WTC11 (cell line): Measurements from ENCODE around the gene MAGOH. TPM values are rescaled to one million over a fixed set of nuclear protein-coding genes. Genes with fewer than 3 reads are reported as not detected.

Experiments used
- ATAC-seq: fragments of 200-7000 bp; cut with Tn5 transposase; 2 replicates; pipeline ENCODE4 v1.10.0; 2021; ENCODE audit warnings: mild to moderate bottlenecking, moderate library complexity
- CTCF ChIA-PET: fragments of 300-600 bp; sonication (Branson Sonifier 250); formaldehyde crosslinking; loops from one replicate; lab custom pipeline; 2021; ENCODE audit warnings: antibody characterized with exemption; lab: Charles Lee
- POLR2A ChIA-PET: fragments of 350-600 bp; sonication (Branson Sonifier 250); formaldehyde crosslinking; loops from one replicate; lab custom pipeline; 2021; ENCODE audit warnings: antibody characterized with exemption; lab: Charles Lee
- DNase-seq: peaks from one replicate; pipeline ENCODE4 v3.0.0; 2021; ENCODE audit warnings: low spot score
- H3K27ac Mint-ChIP-seq: 2 replicates; pipeline ENCODE4 v1.8.0; 2021; ENCODE audit warnings: mixed read lengths
- H3K27me3 Mint-ChIP-seq: 2 replicates; pipeline ENCODE4 v1.8.0; 2021; ENCODE audit warnings: low read depth, mild to moderate bottlenecking, moderate library complexity, mixed read lengths
- H3K36me3 Mint-ChIP-seq: 2 replicates; pipeline ENCODE4 v1.8.0; 2021; ENCODE audit warnings: mixed read lengths
- H3K4me1 Mint-ChIP-seq: 2 replicates; pipeline ENCODE4 v1.8.0; 2022; ENCODE audit warnings: mixed read lengths
- H3K4me3 Mint-ChIP-seq: 2 replicates; pipeline ENCODE4 v1.8.0; 2021; ENCODE audit warnings: mild to moderate bottlenecking, moderate library complexity, mixed read lengths
- H3K9me3 Mint-ChIP-seq: 2 replicates; pipeline ENCODE4 v1.8.0; 2021; ENCODE audit warnings: mixed read lengths
- FOXJ3 ChIP-seq: sonication (generic); formaldehyde crosslinking; IDR thresholded peaks from 2 replicates; pipeline ENCODE4 v1.9.0; 2021; ENCODE audit warnings: missing genetic modification reagents, mild to moderate bottlenecking, borderline replicate concordance
- IRF2 ChIP-seq: sonication (generic); formaldehyde crosslinking; IDR thresholded peaks from 2 replicates; pipeline ENCODE4 v1.8.0; 2022; ENCODE audit warnings: low read depth, missing genetic modification reagents, borderline replicate concordance
- JUN ChIP-seq: sonication (generic); formaldehyde crosslinking; IDR thresholded peaks from 2 replicates; pipeline ENCODE4 v1.8.0; 2023; ENCODE audit warnings: mild to moderate bottlenecking, missing genetic modification reagents
- NR2C2 ChIP-seq: sonication (generic); formaldehyde crosslinking; IDR thresholded peaks from 2 replicates; pipeline ENCODE4 v1.8.0; 2022; ENCODE audit warnings: mild to moderate bottlenecking, missing genetic modification reagents
- OVOL2 ChIP-seq: fragments of 250-450 bp; sonication (Bioruptor Pico); IDR thresholded peaks from 2 replicates; pipeline ENCODE4 v1.9.0; 2021; ENCODE audit warnings: mild to moderate bottlenecking, borderline replicate concordance
- SMAD4 ChIP-seq: sonication (generic); formaldehyde crosslinking; IDR thresholded peaks from 2 replicates; pipeline ENCODE4 v1.8.0; 2022; ENCODE audit warnings: mild to moderate bottlenecking, missing genetic modification reagents
- TEAD1 ChIP-seq: sonication (generic); formaldehyde crosslinking; IDR thresholded peaks from 2 replicates; pipeline ENCODE4 v1.8.0; 2022; ENCODE audit warnings: mild to moderate bottlenecking, missing genetic modification reagents
- TEAD4 ChIP-seq: sonication (generic); formaldehyde crosslinking; IDR thresholded peaks from 2 replicates; pipeline ENCODE4 v1.8.0; 2022; ENCODE audit warnings: mild to moderate bottlenecking, missing genetic modification reagents
- ZNF232 ChIP-seq: sonication (generic); formaldehyde crosslinking; IDR thresholded peaks from 2 replicates; pipeline ENCODE4 v1.8.0; 2022; ENCODE audit warnings: mild to moderate bottlenecking, missing genetic modification reagents
- total RNA-seq: library from RNA; stranded (reverse); gene quantifications from 3 replicates; pipeline ENCODE4 v1.2.3, GENCODE V29; 2021
- TF ChIP-seq, protein P1 (sequence below): sonication (generic); formaldehyde crosslinking; IDR thresholded peaks from 2 replicates; pipeline ENCODE4 v1.8.1; 2022; ENCODE audit warnings: mild to moderate bottlenecking, moderate library complexity, missing genetic modification reagents
- TF ChIP-seq, protein P2 (sequence below): fragments of 250-450 bp; sonication (Bioruptor Pico); IDR thresholded peaks from 2 replicates; pipeline ENCODE4 v1.9.0; 2021; ENCODE audit warnings: moderate library complexity, mild to moderate bottlenecking, inconsistent platforms, borderline replicate concordance
- TF ChIP-seq, protein P3 (sequence below): sonication (generic); formaldehyde crosslinking; IDR thresholded peaks from 2 replicates; pipeline ENCODE4 v1.8.1; 2022; ENCODE audit warnings: low read depth, mild to moderate bottlenecking, moderate library complexity, missing genetic modification reagents, borderline replicate concordance
- TF ChIP-seq, protein P4 (sequence below): sonication (generic); formaldehyde crosslinking; IDR thresholded peaks from 2 replicates; pipeline ENCODE4 v1.8.0; 2022; ENCODE audit warnings: mild to moderate bottlenecking, missing genetic modification reagents
- TF ChIP-seq, protein P5 (sequence below): sonication (generic); formaldehyde crosslinking; IDR thresholded peaks from 2 replicates; pipeline ENCODE4 v1.8.0; 2023; ENCODE audit warnings: mild to moderate bottlenecking, missing genetic modification reagents
- TF ChIP-seq, protein P6 (sequence below): sonication (generic); formaldehyde crosslinking; IDR thresholded peaks from 2 replicates; pipeline ENCODE4 v1.8.1; 2023; ENCODE audit warnings: mild to moderate bottlenecking, moderate library complexity, missing genetic modification reagents
- TF ChIP-seq, protein P7 (sequence below): sonication (generic); formaldehyde crosslinking; IDR thresholded peaks from 2 replicates; pipeline ENCODE4 v1.8.0; 2022; ENCODE audit warnings: mild to moderate bottlenecking, missing genetic modification reagents
- TF ChIP-seq, protein P8 (sequence below): sonication (generic); formaldehyde crosslinking; IDR thresholded peaks from 2 replicates; pipeline ENCODE4 v1.8.1; 2023; ENCODE audit warnings: mild to moderate bottlenecking, missing genetic modification reagents
- TF ChIP-seq, protein P9 (sequence below): sonication (generic); formaldehyde crosslinking; IDR thresholded peaks from 2 replicates; pipeline ENCODE4 v1.8.0; 2022; ENCODE audit warnings: mild to moderate bottlenecking, missing genetic modification reagents
- TF ChIP-seq, protein P10 (sequence below): fragments of 250-450 bp; sonication (Bioruptor Pico); IDR thresholded peaks from 2 replicates; pipeline ENCODE4 v2.1.2; 2022; ENCODE audit warnings: mild to moderate bottlenecking, moderate library complexity

MAGOH gene
- total RNA-seq, 1 experiment from 2014 or later = 57.8 TPM

DNA sequence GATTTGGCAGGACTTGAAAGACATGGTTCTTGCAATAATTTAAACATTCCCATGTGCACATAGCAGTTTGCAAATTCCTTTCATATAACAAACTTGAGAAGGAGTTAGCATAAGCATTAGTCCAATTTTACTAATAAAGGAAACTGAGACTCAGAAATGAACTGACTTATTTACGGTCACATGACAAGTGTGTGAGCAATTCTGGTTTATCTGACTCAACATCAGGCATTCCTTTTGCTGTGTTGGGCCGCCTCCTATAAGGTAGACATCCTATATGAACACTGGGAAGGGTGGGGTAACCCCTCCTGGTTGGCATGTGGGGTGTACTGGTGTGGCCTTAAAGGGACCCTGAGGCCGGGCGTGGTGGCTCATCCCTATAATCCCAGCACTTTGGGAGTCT is 50.2 kb downstream of the MAGOH start:
- ChIA-PET POLR2A (no interaction called here), CTCF (no interaction called here)
- Mint-ChIP-seq H3K27me3 (peaks cover 3% of the 10 kb centered on the region; the same call in 1 of the 2 replicates), H3K4me3 (no peak overlapping the region), H3K36me3 (no peaks in the 10 kb centered on the region), H3K4me1 (peaks cover 10% of the 10 kb centered on the region), H3K9me3 (no peaks in the 10 kb centered on the region), H3K27ac (no peak overlapping the region)
- DNase-seq (no peak), ATAC-seq (no peak)
- TF ChIP-seq IRF2 = no peak
- TF ChIP-seq, protein P1, sequence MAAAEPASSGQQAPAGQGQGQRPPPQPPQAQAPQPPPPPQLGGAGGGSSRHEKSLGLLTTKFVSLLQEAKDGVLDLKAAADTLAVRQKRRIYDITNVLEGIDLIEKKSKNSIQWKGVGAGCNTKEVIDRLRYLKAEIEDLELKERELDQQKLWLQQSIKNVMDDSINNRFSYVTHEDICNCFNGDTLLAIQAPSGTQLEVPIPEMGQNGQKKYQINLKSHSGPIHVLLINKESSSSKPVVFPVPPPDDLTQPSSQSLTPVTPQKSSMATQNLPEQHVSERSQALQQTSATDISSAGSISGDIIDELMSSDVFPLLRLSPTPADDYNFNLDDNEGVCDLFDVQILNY = no peak
- TF ChIP-seq, protein P2, sequence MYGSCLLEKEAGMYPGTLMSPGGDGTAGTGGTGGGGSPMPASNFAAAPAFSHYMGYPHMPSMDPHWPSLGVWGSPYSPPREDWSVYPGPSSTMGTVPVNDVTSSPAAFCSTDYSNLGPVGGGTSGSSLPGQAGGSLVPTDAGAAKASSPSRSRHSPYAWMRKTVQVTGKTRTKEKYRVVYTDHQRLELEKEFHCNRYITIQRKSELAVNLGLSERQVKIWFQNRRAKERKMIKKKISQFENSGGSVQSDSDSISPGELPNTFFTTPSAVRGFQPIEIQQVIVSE (CRISPR knock-in tag) = no peak
- TF ChIP-seq OVOL2 (CRISPR knock-in tag) = no peak
- no peak for TF ChIP-seq FOXJ3
- TF ChIP-seq ZNF232 (CRISPR knock-in tag) = no peak
- TF ChIP-seq, protein P3, sequence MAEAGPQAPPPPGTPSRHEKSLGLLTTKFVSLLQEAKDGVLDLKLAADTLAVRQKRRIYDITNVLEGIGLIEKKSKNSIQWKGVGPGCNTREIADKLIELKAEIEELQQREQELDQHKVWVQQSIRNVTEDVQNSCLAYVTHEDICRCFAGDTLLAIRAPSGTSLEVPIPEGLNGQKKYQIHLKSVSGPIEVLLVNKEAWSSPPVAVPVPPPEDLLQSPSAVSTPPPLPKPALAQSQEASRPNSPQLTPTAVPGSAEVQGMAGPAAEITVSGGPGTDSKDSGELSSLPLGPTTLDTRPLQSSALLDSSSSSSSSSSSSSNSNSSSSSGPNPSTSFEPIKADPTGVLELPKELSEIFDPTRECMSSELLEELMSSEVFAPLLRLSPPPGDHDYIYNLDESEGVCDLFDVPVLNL (CRISPR knock-in tag) = no peak
- TF ChIP-seq TEAD1 (CRISPR knock-in tag) = no peak
- TF ChIP-seq, protein P4, sequence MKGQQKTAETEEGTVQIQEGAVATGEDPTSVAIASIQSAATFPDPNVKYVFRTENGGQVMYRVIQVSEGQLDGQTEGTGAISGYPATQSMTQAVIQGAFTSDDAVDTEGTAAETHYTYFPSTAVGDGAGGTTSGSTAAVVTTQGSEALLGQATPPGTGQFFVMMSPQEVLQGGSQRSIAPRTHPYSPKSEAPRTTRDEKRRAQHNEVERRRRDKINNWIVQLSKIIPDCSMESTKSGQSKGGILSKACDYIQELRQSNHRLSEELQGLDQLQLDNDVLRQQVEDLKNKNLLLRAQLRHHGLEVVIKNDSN (CRISPR knock-in tag) = no peak
- TF ChIP-seq, protein P5, sequence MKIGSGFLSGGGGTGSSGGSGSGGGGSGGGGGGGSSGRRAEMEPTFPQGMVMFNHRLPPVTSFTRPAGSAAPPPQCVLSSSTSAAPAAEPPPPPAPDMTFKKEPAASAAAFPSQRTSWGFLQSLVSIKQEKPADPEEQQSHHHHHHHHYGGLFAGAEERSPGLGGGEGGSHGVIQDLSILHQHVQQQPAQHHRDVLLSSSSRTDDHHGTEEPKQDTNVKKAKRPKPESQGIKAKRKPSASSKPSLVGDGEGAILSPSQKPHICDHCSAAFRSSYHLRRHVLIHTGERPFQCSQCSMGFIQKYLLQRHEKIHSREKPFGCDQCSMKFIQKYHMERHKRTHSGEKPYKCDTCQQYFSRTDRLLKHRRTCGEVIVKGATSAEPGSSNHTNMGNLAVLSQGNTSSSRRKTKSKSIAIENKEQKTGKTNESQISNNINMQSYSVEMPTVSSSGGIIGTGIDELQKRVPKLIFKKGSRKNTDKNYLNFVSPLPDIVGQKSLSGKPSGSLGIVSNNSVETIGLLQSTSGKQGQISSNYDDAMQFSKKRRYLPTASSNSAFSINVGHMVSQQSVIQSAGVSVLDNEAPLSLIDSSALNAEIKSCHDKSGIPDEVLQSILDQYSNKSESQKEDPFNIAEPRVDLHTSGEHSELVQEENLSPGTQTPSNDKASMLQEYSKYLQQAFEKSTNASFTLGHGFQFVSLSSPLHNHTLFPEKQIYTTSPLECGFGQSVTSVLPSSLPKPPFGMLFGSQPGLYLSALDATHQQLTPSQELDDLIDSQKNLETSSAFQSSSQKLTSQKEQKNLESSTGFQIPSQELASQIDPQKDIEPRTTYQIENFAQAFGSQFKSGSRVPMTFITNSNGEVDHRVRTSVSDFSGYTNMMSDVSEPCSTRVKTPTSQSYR (CRISPR knock-in tag) = no peak
- no peak for TF ChIP-seq SMAD4
- TF ChIP-seq, protein P6, sequence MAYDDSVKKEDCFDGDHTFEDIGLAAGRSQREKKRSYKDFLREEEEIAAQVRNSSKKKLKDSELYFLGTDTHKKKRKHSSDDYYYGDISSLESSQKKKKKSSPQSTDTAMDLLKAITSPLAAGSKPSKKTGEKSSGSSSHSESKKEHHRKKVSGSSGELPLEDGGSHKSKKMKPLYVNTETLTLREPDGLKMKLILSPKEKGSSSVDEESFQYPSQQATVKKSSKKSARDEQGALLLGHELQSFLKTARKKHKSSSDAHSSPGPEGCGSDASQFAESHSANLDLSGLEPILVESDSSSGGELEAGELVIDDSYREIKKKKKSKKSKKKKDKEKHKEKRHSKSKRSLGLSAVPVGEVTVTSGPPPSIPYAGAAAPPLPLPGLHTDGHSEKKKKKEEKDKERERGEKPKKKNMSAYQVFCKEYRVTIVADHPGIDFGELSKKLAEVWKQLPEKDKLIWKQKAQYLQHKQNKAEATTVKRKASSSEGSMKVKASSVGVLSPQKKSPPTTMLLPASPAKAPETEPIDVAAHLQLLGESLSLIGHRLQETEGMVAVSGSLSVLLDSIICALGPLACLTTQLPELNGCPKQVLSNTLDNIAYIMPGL (CRISPR knock-in tag) = no peak
- TF ChIP-seq TEAD4 (CRISPR knock-in tag) = no peak
- TF ChIP-seq, protein P7, sequence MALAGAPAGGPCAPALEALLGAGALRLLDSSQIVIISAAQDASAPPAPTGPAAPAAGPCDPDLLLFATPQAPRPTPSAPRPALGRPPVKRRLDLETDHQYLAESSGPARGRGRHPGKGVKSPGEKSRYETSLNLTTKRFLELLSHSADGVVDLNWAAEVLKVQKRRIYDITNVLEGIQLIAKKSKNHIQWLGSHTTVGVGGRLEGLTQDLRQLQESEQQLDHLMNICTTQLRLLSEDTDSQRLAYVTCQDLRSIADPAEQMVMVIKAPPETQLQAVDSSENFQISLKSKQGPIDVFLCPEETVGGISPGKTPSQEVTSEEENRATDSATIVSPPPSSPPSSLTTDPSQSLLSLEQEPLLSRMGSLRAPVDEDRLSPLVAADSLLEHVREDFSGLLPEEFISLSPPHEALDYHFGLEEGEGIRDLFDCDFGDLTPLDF (CRISPR knock-in tag) = no peak
- TF ChIP-seq, protein P8, sequence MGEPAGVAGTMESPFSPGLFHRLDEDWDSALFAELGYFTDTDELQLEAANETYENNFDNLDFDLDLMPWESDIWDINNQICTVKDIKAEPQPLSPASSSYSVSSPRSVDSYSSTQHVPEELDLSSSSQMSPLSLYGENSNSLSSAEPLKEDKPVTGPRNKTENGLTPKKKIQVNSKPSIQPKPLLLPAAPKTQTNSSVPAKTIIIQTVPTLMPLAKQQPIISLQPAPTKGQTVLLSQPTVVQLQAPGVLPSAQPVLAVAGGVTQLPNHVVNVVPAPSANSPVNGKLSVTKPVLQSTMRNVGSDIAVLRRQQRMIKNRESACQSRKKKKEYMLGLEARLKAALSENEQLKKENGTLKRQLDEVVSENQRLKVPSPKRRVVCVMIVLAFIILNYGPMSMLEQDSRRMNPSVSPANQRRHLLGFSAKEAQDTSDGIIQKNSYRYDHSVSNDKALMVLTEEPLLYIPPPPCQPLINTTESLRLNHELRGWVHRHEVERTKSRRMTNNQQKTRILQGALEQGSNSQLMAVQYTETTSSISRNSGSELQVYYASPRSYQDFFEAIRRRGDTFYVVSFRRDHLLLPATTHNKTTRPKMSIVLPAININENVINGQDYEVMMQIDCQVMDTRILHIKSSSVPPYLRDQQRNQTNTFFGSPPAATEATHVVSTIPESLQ (CRISPR knock-in tag) = no peak
- no peak for TF ChIP-seq NR2C2 (CRISPR knock-in tag)
- TF ChIP-seq, protein P9, sequence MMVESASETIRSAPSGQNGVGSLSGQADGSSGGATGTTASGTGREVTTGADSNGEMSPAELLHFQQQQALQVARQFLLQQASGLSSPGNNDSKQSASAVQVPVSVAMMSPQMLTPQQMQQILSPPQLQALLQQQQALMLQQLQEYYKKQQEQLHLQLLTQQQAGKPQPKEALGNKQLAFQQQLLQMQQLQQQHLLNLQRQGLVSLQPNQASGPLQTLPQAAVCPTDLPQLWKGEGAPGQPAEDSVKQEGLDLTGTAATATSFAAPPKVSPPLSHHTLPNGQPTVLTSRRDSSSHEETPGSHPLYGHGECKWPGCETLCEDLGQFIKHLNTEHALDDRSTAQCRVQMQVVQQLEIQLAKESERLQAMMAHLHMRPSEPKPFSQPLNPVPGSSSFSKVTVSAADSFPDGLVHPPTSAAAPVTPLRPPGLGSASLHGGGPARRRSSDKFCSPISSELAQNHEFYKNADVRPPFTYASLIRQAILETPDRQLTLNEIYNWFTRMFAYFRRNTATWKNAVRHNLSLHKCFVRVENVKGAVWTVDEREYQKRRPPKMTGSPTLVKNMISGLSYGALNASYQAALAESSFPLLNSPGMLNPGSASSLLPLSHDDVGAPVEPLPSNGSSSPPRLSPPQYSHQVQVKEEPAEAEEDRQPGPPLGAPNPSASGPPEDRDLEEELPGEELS (CRISPR knock-in tag) = no peak
- no peak for TF ChIP-seq JUN (CRISPR knock-in tag)
- TF ChIP-seq, protein P10, sequence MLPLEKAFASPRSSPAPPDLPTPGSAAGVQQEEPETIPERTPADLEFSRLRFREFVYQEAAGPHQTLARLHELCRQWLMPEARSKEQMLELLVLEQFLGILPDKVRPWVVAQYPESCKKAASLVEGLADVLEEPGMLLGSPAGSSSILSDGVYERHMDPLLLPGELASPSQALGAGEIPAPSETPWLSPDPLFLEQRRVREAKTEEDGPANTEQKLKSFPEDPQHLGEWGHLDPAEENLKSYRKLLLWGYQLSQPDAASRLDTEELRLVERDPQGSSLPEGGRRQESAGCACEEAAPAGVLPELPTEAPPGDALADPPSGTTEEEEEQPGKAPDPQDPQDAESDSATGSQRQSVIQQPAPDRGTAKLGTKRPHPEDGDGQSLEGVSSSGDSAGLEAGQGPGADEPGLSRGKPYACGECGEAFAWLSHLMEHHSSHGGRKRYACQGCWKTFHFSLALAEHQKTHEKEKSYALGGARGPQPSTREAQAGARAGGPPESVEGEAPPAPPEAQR (CRISPR knock-in tag) = no peak
